ENCODE measurements around the gene SLC25A45. TPM values are rescaled to one million over a fixed set of nuclear protein-coding genes. Genes with fewer than 3 reads are reported as not detected.

SLC25A45 gene
- total RNA-seq, 1 experiment from 2014 or later: 1.1 TPM

DNA sequence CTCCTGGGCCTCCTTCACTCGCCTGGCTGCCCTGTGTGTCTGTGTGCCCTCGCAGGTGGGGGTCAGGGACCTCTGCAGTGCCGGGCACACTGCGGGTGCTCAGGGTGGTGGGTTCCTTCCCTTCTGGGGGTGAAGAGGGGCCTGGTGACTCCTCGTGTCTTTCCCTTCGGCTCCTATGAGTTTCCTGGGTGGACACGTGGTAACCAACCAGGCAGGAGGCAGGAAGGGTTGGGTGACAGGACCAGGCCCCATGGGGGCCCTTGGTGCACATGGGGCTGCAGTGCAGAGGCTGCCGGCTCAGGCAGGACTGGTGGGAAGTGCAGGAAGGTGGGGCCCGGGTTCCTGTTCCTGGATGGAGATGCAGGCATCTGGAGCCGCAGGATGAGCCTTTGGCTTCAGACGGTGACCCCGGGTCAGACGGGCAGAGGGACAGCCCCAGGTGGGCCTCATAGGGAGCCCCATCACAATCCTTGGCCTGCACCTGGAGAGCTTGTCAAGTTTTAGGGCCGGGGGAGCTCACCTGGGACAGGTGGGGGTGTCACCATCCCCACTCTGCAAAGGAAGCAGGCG is 13.6 kb upstream of the SLC25A45 start:
- Histone ChIP-seq H3K4me2 (ENCODE audit: insufficient read depth, insufficient read length, low read length) (no peak overlapping the region), H3K56ac (ENCODE audit: insufficient read length, low read depth, low read length) (no peak overlapping the region), H3K4me1 (ENCODE audit: insufficient read depth, low read length) (no peaks in the 10 kb centered on the region; the same call in 1 of the 2 replicates), H2BK120ac (ENCODE audit: low read depth, low read length, poor library complexity, severe bottlenecking) (no peak overlapping the region), H3K79me2 (ENCODE audit: insufficient read depth, low read length) (no peaks in the 10 kb centered on the region), H2AK5ac (ENCODE audit: insufficient read length, low read length) (no peak overlapping the region), H2BK15ac (ENCODE audit: low read depth, low read length) (no peak overlapping the region), H4K91ac (ENCODE audit: insufficient read length, low read depth, low read length) (no peak overlapping the region), H3K9me3 (ENCODE audit: control insufficient read depth, low read depth, low read length) (no peaks in the 10 kb centered on the region), H2BK20ac (ENCODE audit: low read depth, low read length, poor library complexity, severe bottlenecking) (no peak overlapping the region), H3K4ac (ENCODE audit: low read depth, low read length) (no peak overlapping the region), H3K14ac (ENCODE audit: insufficient read depth, low read length) (no peak overlapping the region), H2BK12ac (ENCODE audit: insufficient read length, low read depth, low read length) (no peak overlapping the region), H4K20me1 (ENCODE audit: control insufficient read depth, insufficient read depth, insufficient read length) (peaks cover 2% of the 10 kb centered on the region), H4K5ac (ENCODE audit: insufficient read length, low read depth, low read length) (no peak overlapping the region), H3K18ac (ENCODE audit: insufficient read length, low read depth, low read length) (no peak overlapping the region), H3K27me3 (ENCODE audit: insufficient read depth, low read length) (no peaks in the 10 kb centered on the region), H3K9ac (ENCODE audit: extremely low read depth, insufficient read length, low read length) (no peak overlapping the region), H3K27ac (ENCODE audit: insufficient read length, low read depth, low read length) (no peak overlapping the region), H3K23me2 (ENCODE audit: insufficient read length, low read depth, low read length, poor library complexity, severe bottlenecking) (no peaks in the 10 kb centered on the region), H4K8ac (replicated peaks; ENCODE audit: insufficient read length, low read depth, low read length) (no peak overlapping the region), H2AFZ (ENCODE audit: low read length) (no peak overlapping the region), H3K79me1 (ENCODE audit: insufficient read depth, low read depth, low read length, poor library complexity, severe bottlenecking) (no peaks in the 10 kb centered on the region), H3T11ph (ENCODE audit: low read length) (no peak overlapping the region), H2BK5ac (ENCODE audit: insufficient read length, low read length) (no peak overlapping the region), H3K23ac (ENCODE audit: insufficient read length, low read depth, low read length) (no peak overlapping the region)
- Mint-ChIP-seq H3K4me3 (no peak overlapping the region), H3K27me3 (ENCODE audit: low read depth) (no peaks in the 10 kb centered on the region), H3K4me1 (peaks cover 2 to 8% of the 10 kb centered on the region in 2 experiments; a peak in 3 of 4 replicates), H3K27ac (no peak overlapping the region), H3K36me3 (ENCODE audit: insufficient read depth in 1 of 3, low read depth in 3 of 3) (peaks cover 3 to 33% (median 22%) of the 10 kb centered on the region in 3 experiments; a peak in 6 of 7 replicates), H3K9me3 (no peaks in the 10 kb centered on the region)
- no peak for DNase-seq
- TF ChIP-seq, protein P1, sequence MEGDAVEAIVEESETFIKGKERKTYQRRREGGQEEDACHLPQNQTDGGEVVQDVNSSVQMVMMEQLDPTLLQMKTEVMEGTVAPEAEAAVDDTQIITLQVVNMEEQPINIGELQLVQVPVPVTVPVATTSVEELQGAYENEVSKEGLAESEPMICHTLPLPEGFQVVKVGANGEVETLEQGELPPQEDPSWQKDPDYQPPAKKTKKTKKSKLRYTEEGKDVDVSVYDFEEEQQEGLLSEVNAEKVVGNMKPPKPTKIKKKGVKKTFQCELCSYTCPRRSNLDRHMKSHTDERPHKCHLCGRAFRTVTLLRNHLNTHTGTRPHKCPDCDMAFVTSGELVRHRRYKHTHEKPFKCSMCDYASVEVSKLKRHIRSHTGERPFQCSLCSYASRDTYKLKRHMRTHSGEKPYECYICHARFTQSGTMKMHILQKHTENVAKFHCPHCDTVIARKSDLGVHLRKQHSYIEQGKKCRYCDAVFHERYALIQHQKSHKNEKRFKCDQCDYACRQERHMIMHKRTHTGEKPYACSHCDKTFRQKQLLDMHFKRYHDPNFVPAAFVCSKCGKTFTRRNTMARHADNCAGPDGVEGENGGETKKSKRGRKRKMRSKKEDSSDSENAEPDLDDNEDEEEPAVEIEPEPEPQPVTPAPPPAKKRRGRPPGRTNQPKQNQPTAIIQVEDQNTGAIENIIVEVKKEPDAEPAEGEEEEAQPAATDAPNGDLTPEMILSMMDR (conservative IDR thresholded peaks at IDR 0.05): no peak
- no CpG with 5 or more reads among the region's 15 CpGs for WGBS (ENCODE audit: extremely low coverage, insufficient read length, low lambda C conversion rate)

Data from H9 (cell line).